GM21529 (cell line): ENCODE data around the gene TGM6.

Experiments
- ATAC-seq: cut with Tn5 transposase; IDR thresholded peaks from one replicate; pipeline ENCODE4 v1.9.1; 2021; ENCODE audit not compliant: unreplicated experiment

TGM6 gene

GRCh38 chr20:2480381-2480780 lies 99.7 kb downstream of the TGM6 start:
- no peak for ATAC-seq
